Nephron (organoid): ENCODE data around the gene NEK10.
"Not testable (repeated sequence)": the region's sequence is repeated elsewhere in the genome, so short reads cannot be mapped to it uniquely, and the experiment has no call there.

Experiments
- H3K27ac Mint-ChIP-seq, 3 experiments: 2 replicates each; pipeline ENCODE4 v1.8.0; 2020; ENCODE audit warnings: mixed read lengths in 3 of 3, mild to moderate bottlenecking in 2 of 3, moderate library complexity in 1 of 3
- H3K27me3 Mint-ChIP-seq: 2 replicates; pipeline ENCODE4 v1.8.0; 2021; ENCODE audit warnings: low read depth, mild to moderate bottlenecking, moderate library complexity, mixed read lengths
- H3K36me3 Mint-ChIP-seq: 2 replicates; pipeline ENCODE4 v1.8.0; 2020; ENCODE audit warnings: low read depth, mixed read lengths
- H3K4me1 Mint-ChIP-seq: 2 replicates; pipeline ENCODE4 v1.8.0; 2020; ENCODE audit warnings: mixed read lengths
- H3K4me3 Mint-ChIP-seq, 3 experiments: 2 replicates each; pipeline ENCODE4 v1.8.0; 2020; ENCODE audit warnings: mild to moderate bottlenecking in 3 of 3, mixed read lengths in 3 of 3, moderate library complexity in 2 of 3
- H3K9me3 Mint-ChIP-seq: 2 replicates; pipeline ENCODE4 v1.8.0; 2020; ENCODE audit warnings: mixed read lengths
- TF ChIP-seq, protein P1 (sequence below), 3 experiments: fragments of 200-600 bp; sonication (generic); IDR thresholded peaks; one replicate each; pipeline ENCODE4 v1.5.0; 2021; ENCODE audit warnings: antibody characterized with exemption in 3 of 3; ENCODE audit not compliant: unreplicated experiment in 3 of 3

NEK10 gene

DNA sequence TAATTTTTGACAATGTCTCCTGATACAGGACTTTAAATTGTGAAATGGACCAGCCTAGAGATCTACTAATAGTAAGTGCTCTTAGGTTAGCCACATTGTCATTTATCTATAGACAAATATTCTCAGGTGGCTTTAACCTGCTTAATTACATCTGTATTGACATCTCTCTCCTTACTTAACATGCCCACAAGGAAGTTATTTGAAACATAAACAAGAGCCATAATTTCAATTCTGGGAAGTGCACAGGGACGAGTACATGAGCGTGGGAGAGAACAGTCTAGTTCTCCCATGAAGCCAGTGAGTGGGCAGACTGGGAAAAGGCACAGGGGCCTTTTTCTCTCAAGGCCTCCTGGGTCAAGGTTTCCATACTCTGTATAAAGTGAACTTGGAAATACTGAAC, 54.2 kb downstream of the NEK10 start:
- Mint-ChIP-seq H3K9me3 (no peaks in the 10 kb centered on the region), H3K4me3 (no peak overlapping the region), H3K36me3 (no peaks in the 10 kb centered on the region), H3K4me1 (no peaks in the 10 kb centered on the region), H3K27ac (peak overlapping the region in 2 of 3 experiments; percentile 31 to 51), H3K27me3 (no peaks in the 10 kb centered on the region)
- TF ChIP-seq, protein P1, sequence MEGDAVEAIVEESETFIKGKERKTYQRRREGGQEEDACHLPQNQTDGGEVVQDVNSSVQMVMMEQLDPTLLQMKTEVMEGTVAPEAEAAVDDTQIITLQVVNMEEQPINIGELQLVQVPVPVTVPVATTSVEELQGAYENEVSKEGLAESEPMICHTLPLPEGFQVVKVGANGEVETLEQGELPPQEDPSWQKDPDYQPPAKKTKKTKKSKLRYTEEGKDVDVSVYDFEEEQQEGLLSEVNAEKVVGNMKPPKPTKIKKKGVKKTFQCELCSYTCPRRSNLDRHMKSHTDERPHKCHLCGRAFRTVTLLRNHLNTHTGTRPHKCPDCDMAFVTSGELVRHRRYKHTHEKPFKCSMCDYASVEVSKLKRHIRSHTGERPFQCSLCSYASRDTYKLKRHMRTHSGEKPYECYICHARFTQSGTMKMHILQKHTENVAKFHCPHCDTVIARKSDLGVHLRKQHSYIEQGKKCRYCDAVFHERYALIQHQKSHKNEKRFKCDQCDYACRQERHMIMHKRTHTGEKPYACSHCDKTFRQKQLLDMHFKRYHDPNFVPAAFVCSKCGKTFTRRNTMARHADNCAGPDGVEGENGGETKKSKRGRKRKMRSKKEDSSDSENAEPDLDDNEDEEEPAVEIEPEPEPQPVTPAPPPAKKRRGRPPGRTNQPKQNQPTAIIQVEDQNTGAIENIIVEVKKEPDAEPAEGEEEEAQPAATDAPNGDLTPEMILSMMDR (IDR thresholded peaks at IDR 0.05; ENCODE audit: unreplicated experiment in 3 of 3) = no peak

DNA sequence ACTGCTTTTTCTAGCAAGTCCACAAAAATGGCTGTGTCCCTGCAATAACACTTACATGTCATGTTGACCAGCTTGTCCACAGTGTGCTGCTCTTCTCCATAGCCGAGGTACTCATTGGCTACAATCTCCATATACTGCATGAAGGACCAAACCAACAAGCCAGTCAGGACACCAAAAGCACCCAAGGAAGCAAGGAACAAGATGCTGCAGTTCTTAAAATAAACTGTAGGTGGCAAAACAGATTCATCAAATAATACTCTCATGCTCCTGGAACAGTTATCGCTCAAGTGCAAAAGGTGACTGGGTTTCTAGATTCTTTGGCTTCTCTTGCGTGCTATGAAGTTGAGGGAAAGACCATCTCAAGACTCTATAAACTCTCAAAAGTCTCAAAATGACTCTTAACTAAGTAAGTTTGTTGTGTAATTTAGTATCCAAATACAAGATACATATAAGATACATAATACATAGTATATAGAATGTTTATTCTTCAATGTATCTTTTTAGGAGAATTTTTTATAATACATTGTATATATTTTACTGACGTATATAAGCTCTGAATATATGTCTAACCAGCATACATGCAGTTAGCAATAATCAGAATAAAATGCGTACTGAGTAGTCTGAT, 57.0 kb downstream of the NEK10 start:
- H3K36me3 Mint-ChIP-seq = no peaks in the 10 kb centered on the region
- no peaks in the 10 kb centered on the region for H3K4me1 Mint-ChIP-seq
- TF ChIP-seq, protein P1 (IDR thresholded peaks at IDR 0.05; ENCODE audit: unreplicated experiment in 3 of 3) = peak; percentile 80 to 82 (median 81)
- H3K9me3 Mint-ChIP-seq = no peaks in the 10 kb centered on the region
- no peak overlapping the region for H3K27ac Mint-ChIP-seq
- no peaks in the 10 kb centered on the region for H3K27me3 Mint-ChIP-seq
- H3K4me3 Mint-ChIP-seq = no peak overlapping the region

DNA sequence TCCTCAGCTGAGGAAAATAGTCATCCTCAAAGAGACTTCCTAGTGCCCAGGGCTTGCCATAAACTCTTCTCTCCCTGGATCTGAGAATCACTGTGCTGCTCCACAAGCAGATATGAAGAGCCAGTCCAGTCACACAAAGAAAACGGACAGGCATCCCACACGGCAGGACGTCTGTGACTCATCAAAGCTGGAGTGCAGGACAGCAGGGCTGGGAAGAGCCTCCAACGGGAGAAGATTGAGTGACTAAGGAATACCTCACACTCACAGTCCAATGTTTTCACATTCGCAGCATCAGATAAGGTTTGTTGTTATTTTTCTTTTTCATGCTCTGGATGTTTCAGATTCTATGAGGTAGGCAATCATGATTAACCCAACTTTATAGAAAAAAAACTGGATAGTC, 57.8 kb downstream of the NEK10 start:
- H3K9me3 Mint-ChIP-seq = no peaks in the 10 kb centered on the region
- H3K36me3 Mint-ChIP-seq = no peaks in the 10 kb centered on the region
- no peaks in the 10 kb centered on the region for H3K4me1 Mint-ChIP-seq
- H3K4me3 Mint-ChIP-seq = no peak overlapping the region
- no peak overlapping the region for H3K27ac Mint-ChIP-seq
- H3K27me3 Mint-ChIP-seq = no peaks in the 10 kb centered on the region
- TF ChIP-seq, protein P1 (IDR thresholded peaks at IDR 0.05; ENCODE audit: unreplicated experiment in 3 of 3) = no peak

DNA sequence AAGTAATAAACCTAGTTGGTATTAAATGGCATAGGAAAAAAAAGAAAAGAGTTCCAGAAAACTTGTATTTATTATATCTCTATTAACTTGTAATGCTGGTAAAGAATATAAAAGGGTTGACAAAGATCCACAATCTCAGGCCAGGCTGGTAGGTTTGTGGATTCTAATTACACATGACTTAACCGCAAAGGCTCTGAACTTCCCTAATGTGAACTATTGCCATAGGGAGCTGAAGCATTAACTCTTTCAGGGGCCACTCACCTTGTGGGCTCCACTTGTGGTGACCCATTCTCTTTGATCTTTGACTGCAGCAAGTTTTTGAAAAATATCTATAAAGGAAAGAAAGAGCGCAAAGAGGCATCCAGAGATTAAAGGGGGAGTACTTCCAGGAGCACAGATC, 58.5 kb downstream of the NEK10 start:
- Mint-ChIP-seq H3K4me3 (no peak overlapping the region), H3K27me3 (no peaks in the 10 kb centered on the region), H3K4me1 (no peaks in the 10 kb centered on the region), H3K36me3 (no peaks in the 10 kb centered on the region), H3K27ac (no peak overlapping the region), H3K9me3 (no peaks in the 10 kb centered on the region)
- TF ChIP-seq, protein P1 (IDR thresholded peaks at IDR 0.05; ENCODE audit: unreplicated experiment in 3 of 3) = no peak

DNA sequence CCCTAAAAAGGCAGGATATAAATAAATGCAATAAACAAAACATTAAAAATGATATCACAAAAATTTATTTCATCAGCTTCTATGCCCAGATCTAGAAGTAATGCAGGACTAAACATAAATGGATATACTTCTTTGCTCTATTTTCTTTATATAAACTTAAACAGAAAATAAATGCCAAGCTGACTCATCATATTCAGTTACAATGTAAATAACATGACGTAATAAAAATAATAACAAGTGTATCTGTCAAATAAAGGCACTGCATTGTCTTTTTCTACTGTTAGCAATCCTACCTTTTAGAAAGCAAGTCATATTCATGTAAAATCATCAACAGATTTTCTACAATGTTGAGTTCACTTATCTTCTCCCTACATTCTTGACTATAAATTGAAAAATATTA, 61.6 kb downstream of the NEK10 start:
- Mint-ChIP-seq H3K9me3 (peaks cover 1% of the 10 kb centered on the region), H3K27ac (no peak overlapping the region), H3K27me3 (no peaks in the 10 kb centered on the region), H3K4me1 (no peaks in the 10 kb centered on the region), H3K36me3 (peaks cover 1% of the 10 kb centered on the region), H3K4me3 (no peak overlapping the region)
- TF ChIP-seq, protein P1 (IDR thresholded peaks at IDR 0.05; ENCODE audit: unreplicated experiment in 3 of 3) = no peak

DNA sequence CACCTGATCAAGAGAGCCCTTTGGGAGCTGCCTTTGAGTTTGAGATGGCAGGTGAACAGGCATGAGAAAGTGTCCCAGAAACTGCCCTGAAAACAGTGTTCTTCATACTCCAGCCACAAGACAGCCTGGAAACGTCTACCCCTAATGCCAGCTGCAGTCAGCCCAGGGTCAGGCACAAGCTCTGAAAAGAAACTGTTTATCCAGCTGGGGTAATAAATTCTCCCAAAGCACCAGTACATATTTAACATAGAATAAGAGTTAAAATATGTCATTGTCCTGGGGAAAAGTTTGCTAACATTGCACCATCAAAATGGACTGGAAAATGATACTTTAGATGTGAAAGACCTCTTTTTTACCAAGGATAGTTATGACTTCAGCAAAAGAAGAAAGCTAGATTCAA, 66.3 kb downstream of the NEK10 start:
- Mint-ChIP-seq H3K9me3 (peaks cover 36% of the 10 kb centered on the region), H3K4me1 (no peaks in the 10 kb centered on the region), H3K4me3 (no peak overlapping the region), H3K27me3 (no peaks in the 10 kb centered on the region), H3K36me3 (peaks cover 30% of the 10 kb centered on the region), H3K27ac (no peak overlapping the region)
- TF ChIP-seq, protein P1 (IDR thresholded peaks at IDR 0.05; ENCODE audit: unreplicated experiment in 3 of 3) = no peak

DNA sequence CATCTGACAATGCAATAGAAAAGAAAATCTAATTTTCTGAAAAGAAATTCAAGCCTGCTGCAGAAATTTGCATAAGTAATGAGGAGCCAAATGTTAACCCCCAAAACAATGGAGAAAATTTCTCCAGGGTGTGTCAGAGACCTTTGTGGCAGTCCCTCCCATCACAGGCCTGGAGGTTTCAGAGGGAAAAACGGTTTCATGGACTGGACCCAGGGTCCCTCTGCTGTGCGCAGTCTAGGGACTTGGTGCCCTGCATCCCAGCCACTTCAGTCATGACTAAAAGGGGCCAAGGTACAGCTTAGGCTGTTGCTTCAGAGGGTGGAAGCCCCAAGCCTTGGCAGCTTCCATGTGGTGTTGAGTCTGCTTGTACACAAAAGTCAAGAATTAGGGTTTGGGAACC, 70.2 kb downstream of the NEK10 start:
- not testable (repeated sequence) for H3K27me3 Mint-ChIP-seq, H3K4me3 Mint-ChIP-seq, H3K27ac Mint-ChIP-seq, H3K4me1 Mint-ChIP-seq
- Mint-ChIP-seq H3K9me3 (peaks cover 36% of the 10 kb centered on the region), H3K36me3 (peaks cover 30% of the 10 kb centered on the region)
